Stimulated activated CD8-positive, alpha-beta memory T cell treated with anti-CD3 and anti-CD28 coated beads, Interleukin-12 subunit alpha, Interleukin-12 subunit beta, amount 100 ng/mL, for 1 hour (primary cell): Measurements from ENCODE around the gene SEPHS2.
A peak's percentile ranks its signal among the peaks of the same experiment; 100 is the strongest.
"Not testable (repeated sequence)": the region's sequence is repeated elsewhere in the genome, so short reads cannot be mapped to it uniquely, and the experiment has no call there.

ENCODE experiments used
- DNase-seq: peaks from one replicate; pipeline ENCODE4 v3.0.0-alpha.2; 2020; ENCODE audit warnings: low read depth

Gene SEPHS2

GRCh38 chr16:30470170-30470512, 24.5 kb upstream of the SEPHS2 start:
- DNase-seq: no peak

DNA sequence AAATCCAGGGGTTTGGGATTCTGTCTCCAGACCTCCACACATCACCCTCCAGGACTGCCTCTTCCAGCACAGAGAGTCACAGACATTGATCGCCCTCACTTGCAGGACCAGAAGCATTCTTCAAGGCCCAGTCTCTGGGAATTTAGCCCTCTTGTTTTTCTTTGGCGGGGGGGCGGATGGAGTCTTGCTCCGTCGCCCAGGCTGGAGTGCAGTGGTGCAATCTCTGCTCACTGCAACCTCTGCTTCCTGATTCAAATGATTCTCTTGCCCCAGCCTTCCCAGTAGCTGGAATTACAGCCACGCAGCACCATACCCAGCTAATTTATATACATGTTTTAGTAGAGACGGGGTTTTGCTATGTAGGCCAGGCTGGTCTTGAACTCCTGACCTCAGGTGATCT, 18.4 kb upstream of the SEPHS2 start:
- no peak for DNase-seq

GRCh38 chr16:30461426-30461825, 15.8 kb upstream of the SEPHS2 start:
- not testable (repeated sequence) for DNase-seq

DNA sequence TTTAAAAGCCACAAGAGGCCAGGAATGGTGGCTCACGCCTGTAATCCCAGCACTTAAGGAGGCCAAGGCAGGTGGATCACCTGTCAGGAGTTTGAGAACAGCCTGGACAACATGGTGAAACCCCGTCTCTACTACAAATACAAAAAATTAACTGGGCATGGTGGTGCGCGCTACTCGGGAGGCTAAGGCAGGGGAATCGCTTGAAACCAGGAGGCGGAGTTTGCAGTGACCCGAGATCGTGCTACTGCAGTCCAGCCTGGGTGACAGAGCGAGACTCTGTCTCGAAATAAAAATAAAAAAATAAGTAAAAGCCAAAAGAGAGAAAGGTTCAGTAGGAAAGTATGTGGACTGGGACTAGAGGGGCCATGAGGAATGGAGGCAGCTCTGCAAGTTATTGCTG, 13.8 kb upstream of the SEPHS2 start:
- no peak for DNase-seq

DNA sequence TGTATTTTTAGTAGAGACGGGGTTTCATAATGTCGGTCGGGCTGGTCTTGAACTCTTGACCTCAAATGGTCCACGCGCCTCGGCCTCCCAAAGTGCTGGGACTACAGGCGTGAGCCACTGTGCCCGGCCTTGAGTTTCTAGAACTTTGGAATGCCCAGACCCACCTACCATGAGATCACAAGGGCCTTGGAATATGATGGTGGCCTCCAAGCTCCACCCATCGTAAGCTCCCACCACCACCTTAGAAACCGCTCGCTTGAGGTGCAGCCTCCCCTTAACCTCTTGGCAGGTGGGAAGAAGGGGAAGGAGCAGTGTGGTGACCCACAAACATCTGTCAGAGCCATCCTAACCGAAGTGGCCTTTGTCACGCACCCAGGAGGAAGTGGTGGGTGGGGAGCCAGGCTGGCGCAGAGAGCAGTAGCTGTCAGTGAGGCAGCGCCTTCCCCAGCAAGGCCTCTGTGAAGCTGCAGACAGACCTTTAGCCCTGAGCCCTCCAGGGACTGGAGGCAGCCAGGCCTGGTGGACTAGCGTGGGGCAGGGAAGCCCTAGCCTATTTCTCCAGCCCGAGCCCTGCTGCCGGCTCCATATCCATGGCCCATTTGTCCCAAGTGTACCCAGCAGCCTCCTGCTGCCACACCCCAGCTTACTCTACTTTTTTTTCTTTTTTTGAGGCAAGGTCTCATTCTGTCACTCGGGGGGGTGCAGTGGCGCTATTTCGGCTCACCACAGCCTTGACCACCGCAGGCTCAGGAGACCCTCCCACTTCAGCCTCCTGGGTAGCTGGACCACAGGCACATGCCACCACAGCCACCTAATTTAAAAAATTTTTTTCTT, 13.1 kb upstream of the SEPHS2 start:
- DNase-seq: peak; percentile 63

GRCh38 chr16:30457743-30458560, 12.3 kb upstream of the SEPHS2 start:
- no peak for DNase-seq

- no peak for DNase-seq
Measured at GRCh38 chr16:30457256-30457655, 11.6 kb upstream of the SEPHS2 start.

DNA sequence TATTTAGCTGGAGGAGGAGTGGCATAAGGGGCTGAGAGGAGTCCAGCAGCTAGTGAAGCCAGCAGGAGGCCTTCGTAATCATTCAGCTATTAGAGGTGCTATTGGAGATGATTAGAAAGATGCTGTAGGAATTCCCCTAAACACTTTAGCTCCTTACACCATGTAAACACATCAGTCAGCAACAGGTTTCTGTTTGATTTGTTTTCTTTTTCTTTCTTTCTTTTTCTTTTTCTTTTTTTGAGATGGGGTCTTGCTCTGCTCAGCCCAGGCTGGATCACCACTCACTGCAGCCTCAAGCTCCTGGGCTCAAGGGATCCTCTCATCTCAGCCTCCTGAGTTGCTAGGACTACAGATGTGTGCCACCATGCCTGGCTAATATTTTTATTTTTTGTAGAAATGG, 10.6 kb upstream of the SEPHS2 start:
- no peak for DNase-seq

DNA sequence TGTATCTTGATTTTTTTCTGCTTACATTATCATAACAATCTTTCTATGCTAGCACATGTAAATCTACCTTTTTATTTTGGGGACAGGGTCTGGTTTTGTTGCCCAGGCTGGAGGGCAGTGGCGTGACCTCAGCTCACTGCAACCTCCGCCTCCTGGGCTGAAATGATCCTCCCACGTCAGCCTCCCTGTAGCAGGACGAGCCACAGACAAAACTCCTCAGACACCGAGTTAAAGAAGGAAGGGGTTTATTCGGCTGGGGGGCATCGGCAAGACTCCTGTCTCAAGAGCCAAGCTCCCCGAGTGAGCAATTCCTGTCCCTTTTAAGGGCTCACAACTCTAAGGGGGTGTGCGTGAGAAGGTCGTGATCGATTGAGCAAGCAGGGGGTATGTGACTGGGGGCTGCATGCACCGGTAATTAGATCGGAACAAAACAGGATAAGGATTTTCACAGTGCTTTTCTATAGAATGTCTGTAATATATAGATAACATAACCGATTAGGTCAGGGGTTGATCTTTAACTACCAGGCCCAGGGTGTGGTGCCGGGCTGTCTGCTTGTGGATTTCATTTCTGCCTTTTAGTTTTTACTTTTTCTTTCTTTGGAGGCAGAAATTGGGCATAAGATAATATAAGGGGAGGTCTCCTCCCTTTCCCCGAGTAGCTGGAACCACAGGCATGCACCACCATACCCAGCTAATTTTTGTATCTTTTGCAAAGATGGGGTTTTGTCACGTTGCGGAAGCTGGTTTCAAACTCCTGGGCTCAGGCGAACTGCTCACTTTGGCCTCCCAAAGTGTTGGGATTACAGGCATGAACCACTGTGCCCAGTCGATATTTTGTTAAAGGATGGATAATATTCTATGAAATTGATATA, 7.3 kb upstream of the SEPHS2 start:
- not testable (repeated sequence) for DNase-seq

GRCh38 chr16:30449116-30449435, 3.4 kb upstream of the SEPHS2 start:
- DNase-seq: no peak

- no peak for DNase-seq
Measured at GRCh38 chr16:30447512-30448226, 2.0 kb upstream of the SEPHS2 start.

DNA sequence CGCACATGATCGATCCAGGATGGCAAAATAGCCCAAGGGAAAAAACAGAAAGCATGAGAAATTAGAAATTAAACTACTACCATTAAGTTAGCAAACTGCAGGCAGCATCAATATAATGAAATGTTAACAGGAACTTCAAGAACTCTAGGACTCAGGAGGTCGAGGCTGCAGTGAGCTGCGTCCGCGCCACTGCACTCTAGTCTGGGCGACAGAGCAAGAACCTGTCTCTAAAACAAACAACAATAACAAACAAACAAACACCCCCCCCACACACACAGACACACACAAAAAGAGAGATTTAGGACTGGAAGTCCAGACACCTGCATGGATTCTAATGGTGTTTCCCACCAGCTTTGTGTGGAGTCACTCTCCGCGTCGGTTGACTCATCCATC, 525 bp upstream of the SEPHS2 start:
- DNase-seq: no peak

GRCh38 chr16:30445149-30445407, 596 bp downstream of the SEPHS2 start:
- no peak for DNase-seq

DNA sequence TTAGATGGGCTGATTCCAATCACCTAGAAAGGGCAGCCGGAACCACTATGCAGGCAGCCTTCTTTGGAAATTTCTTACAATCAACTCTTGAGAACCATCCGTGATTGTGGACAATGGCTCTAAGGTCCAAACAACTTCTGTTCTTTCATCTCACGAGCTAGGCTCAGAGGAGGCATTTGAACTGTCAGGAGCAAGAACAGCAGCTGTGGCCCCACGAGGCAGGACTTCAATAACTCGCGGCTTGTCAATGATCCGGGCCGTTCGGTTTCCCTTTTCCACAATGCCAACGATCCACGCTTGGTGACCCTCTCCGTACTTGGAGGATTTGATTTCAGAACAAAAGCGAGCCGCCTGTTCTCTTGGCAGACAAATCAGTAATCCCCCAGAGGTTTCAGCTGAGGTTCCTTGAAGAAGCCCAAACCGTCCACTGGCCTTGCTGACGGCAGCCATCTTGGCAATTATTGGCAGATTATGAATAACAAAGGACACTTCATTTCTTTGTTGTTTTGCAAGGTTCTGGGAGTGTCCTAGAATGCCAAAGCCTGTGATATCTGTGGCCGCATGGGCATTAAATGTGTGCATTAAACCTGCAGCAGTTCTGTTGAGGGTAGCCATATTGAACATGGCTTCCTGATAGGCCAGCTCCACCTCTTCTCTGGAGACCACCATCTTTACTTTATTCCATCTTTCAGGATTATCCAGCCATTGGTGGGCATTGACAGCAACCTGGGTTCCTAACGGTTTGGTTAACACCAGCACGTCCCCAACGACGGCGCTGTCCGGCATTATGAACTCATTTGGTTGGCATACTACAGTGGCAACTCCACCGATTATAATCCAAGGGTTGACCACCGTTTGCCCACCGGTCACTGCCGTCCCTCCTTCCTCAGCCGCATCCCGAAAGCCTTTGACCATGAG, 1.2 kb downstream of the SEPHS2 start:
- DNase-seq: no peak

DNA sequence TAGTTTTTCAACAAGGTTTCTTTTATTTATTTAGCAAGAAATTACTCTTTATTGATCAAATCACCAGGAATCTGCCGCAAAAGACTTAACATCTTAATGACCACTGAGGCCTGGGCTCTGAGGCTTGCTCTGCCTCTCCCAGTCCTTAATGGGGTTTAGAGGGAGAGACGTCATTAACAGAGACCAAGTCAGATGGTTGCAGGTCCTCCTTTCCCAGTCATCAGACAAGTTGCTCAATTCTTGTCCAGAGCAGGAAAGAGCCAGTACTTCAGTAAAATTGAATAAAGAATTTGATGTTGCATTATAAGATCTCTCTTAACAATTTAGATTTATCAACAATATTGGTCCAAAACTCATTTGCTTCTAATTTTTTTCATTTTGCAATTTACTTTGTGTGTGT, 2.0 kb downstream of the SEPHS2 start:
- no peak for DNase-seq

GRCh38 chr16:30439720-30440348, 5.8 kb downstream of the SEPHS2 start:
- no peak for DNase-seq

DNA sequence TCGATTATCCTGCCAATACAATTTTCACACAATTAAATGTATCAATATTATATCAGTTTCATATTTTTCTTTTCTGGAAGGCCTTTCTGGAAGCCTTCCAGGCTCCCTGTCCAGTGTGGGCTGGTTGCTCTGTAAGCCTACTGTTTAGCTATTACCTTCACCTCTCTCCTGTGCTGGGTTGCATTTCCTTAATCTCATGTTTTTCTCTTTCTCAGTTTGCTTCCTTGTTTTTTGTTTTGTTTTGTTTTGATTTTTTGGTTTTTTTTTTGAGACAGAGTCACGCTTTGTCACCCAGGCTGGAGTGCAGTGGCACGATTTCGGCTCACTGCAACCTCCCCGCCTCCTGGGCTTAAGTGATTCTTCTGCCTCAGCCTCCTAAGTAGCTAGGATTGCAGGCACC, 6.8 kb downstream of the SEPHS2 start:
- DNase-seq: no peak

- no peak for DNase-seq
Measured at GRCh38 chr16:30437511-30438046, 8.1 kb downstream of the SEPHS2 start.

- no peak for DNase-seq
Measured at GRCh38 chr16:30434852-30435251, 10.8 kb downstream of the SEPHS2 start.

DNA sequence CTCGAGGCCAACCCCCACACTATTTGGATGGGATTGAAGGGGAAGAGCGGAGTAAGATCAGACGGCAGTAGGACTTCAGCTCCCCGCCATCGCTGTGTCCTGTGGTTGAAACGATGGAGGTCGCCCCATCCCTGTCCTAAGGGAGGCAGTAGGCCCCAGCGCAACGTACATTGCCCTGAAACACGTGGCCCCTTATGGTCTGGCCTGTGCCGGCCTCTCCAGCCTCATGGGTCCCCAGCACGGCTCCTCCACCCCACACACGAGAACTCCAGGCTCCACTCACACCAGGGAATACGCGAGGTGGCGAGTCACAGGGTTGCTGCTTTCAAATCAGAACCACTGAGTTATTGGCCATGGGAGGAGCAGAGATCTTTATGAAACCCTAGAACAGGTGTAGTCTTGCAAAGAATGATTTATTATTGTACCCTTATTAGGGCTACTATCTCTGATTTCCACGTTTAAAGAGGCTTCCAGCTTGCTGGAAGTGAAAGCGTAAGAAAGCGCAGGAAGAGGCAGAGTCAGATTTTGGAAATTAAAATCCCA, 15.2 kb downstream of the SEPHS2 start:
- DNase-seq: no peak
